GM13977 (cell line): ENCODE measurements around the gene NIPAL1.

ENCODE experiments used
- DNase-seq: peaks from one replicate; pipeline ENCODE4 v3.0.0; 2012; ENCODE audit warnings: low spot score
- CTCF ChIP-seq: IDR thresholded peaks from 2 replicates; pipeline ENCODE4 v1.5.1; 2012; ENCODE audit warnings: mild to moderate bottlenecking, control low read depth; ENCODE audit not compliant: insufficient read depth; ENCODE audit errors: extremely low read depth, missing control alignments
- in situ Hi-C: fragments of 300-500 bp; cut with MboI; formaldehyde crosslinking; loops from one replicate; pipeline ENCODE4 v1.12.0; 2022; ENCODE audit warnings: low sequenced_read_pairs, low pct_unique_long_range_greater_than_20kb, mixed read lengths, inconsistent platforms; ENCODE audit not compliant: unreplicated experiment

NIPAL1 gene

GRCh38 chr4:48012824-48013223 is 3.7 kb upstream of the NIPAL1 start:
- in situ Hi-C loops, result loop anchor here (10.0 kb wide), 1 partner anchor 72 kb away; no protein-coding TSS in a partner anchor
- no peak for TF ChIP-seq CTCF
- DNase-seq, result no peak

GRCh38 chr4:48015216-48015615 is 1.4 kb upstream of the NIPAL1 start:
- in situ Hi-C loops, result loop anchor here (10.0 kb wide), 1 partner anchor 70 kb away; no protein-coding TSS in a partner anchor
- no peak for TF ChIP-seq CTCF
- peak; percentile 22 for DNase-seq

- no peak for TF ChIP-seq CTCF
- in situ Hi-C loops, result loop anchor here (10.0 kb wide), 1 partner anchor 69 kb away; no protein-coding TSS in a partner anchor
Observed at GRCh38 chr4:48015678-48016077, 894 bp upstream of the NIPAL1 start.

GRCh38 chr4:48017108-48017571 is 568 bp downstream of the NIPAL1 start:
- TF ChIP-seq CTCF, result no peak
- DNase-seq, result peak; percentile 45
- in situ Hi-C loops, result loop anchor here (10.0 kb wide), 1 partner anchor 68 kb away; no protein-coding TSS in a partner anchor

More at GRCh38 chr4:48015678-48016077, 894 bp upstream of the NIPAL1 start:
- DNase-seq, result no peak

GRCh38 chr4:48018112-48018511 is 1.5 kb downstream of the NIPAL1 start:
- in situ Hi-C loops, result loop anchor here (10.0 kb wide), 1 partner anchor 67 kb away; no protein-coding TSS in a partner anchor
- no peak for DNase-seq
- no peak for TF ChIP-seq CTCF

GRCh38 chr4:48021100-48021499 is 4.5 kb downstream of the NIPAL1 start:
- TF ChIP-seq CTCF, result no peak
- in situ Hi-C loops, result no loop called here
- DNase-seq, result no peak
